ENCODE measurements around the gene DGKA.
"Not testable (repeated sequence)": the region's sequence is repeated elsewhere in the genome, so short reads cannot be mapped to it uniquely, and the experiment has no call there.

Gene DGKA

GRCh38 chr12:55969356-55969755, 38.4 kb downstream of the DGKA start:
- ATAC-seq = no peak

DNA sequence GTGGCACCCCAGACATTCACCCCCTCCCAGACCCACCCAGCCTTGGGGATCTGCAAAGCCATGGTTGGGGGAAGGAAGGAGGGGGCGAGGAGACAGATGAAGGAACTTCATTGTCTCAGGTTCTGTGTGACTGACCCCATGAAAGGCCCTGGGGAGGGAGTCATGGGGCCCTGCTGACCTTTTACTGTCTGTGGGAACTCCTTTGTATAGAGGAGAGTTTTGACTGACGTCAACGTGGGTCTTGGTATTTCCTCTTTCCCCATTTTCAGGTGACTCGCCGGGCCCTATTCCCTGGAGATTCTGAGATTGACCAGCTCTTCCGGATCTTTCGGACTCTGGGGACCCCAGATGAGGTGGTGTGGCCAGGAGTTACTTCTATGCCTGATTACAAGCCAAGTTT, 39.8 kb downstream of the DGKA start:
- ATAC-seq = no peak

DNA sequence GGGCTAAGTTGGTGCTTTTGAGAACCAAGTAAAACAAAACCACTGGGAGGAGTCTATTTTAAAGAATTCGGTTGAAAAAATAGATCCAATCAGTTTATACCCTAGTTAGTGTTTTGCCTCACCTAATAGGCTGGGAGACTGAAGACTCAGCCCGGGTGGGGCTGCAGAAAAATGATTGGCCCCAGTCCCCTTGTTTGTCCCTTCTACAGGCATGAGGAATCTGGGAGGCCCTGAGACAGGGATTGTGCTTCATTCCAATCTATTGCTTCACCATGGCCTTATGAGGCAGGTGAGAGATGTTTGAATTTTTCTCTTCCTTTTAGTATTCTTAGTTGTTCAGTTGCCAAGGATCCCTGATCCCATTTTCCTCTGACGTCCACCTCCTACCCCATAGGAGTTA, 41.1 kb downstream of the DGKA start:
- no peak for ATAC-seq

DNA sequence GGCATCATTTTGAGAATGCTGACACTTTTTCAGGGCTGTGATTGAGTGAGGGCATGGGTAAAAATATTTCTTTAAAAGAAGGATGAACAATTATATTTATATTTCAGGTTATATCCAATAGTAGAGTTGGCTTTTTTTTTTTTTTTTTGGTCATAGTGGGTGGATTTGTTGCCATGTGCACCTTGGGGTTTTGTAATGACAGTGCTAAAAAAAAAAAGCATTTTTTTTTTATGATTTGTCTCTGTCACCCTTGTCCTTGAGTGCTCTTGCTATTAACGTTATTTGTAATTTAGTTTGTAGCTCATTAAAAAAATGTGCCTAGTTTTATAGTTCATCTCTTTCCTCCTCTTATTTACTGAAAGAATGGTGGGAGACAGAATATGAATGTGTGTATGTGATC, 41.5 kb downstream of the DGKA start:
- no peak for ATAC-seq

DNA sequence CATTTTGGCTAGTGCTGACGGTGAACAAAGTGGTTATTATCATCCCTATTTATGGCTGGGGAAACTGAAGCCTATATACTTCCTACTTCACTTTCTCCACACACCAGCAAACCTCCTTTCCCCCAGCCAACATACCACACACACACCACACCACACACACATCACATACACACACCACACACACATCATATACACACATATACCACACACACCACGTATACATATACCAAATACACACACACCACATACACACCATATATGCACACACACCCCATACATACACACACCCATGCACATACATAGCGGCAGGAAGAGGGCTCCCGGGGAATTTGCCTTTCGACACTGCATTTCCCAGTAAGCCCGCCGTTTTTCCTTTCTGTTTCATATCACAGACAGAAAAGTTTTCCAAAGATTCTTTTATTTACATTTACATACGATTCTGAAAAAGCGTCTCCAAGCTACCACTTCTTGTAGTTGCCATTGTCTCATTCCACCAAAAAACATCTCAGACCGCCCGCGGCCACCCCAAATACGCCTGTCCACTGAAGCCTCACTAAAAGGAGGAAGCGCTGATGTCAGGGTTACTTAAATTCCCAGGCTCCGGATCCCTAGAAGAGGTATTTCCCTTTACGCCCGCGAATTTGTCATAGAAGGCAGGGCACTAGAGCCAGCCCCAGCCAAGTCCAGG, 42.1 kb downstream of the DGKA start:
- no peak for ATAC-seq

DNA sequence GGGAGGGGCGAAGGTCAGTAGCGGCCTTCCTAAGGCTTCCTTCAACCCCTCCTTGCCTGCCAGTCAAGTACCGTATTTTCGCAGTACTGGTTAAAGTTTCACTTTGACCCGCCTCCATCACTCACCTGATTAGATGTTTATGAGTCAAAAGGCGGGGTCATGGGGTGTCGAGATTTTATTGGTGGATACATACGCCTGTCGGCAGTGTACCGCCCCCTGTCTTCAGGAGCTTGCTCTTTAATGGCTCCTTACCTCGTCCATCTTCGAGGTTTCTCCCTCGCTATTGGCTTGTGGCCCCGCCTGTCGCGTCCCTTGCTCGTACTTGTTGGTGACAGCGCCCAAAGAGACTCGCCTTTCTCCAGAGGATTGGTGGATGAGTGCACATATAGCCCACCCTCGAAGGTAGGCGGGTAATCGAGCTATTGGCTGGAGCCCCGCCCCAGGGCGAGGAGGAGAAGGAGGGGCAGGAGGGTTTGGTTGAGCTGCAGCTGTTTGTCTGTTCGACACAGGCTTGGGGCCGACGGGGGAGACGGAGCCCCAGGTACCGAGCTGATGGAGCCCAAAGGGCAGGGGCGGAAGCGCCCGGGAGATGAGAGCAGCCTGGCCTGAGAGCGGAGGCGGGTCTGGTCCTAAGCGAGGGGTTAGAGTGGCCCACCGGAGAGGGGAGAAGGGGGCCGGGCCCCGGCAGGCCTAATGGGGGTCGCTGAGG, 42.8 kb downstream of the DGKA start, which contains the start of gene RAB5B:
RAB5B (plus strand) TSS at position 480 of the 709 bp plus-strand sequence. CDS start 12,883 bp downstream, outside the sequence.
- ATAC-seq = peak; percentile 95 to 96

GRCh38 chr12:55974308-55974730, 43.4 kb downstream of the DGKA start:
- ATAC-seq = peak; percentile 9 to 12

DNA sequence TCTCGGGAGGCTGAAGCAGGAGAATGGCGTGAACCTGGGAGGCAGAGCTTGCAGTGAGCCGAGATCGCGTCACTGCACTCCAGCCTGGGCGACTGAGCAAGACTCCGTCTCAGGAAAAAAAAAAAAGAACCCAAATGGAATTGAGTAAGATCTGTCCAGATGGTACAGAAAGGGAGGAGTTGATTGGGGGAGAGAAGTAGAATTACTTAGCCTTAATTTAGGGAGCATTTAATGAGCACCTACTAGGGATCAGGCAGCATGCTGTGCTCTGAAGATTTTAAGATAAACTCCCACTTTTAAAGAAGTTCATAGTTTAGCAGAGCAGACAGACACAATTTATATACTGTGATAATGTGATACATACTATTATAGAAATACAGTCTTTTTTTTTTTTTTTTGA, 47.4 kb downstream of the DGKA start:
- no peak for ATAC-seq

GRCh38 chr12:55979069-55979468, 48.1 kb downstream of the DGKA start:
- no peak for ATAC-seq

DNA sequence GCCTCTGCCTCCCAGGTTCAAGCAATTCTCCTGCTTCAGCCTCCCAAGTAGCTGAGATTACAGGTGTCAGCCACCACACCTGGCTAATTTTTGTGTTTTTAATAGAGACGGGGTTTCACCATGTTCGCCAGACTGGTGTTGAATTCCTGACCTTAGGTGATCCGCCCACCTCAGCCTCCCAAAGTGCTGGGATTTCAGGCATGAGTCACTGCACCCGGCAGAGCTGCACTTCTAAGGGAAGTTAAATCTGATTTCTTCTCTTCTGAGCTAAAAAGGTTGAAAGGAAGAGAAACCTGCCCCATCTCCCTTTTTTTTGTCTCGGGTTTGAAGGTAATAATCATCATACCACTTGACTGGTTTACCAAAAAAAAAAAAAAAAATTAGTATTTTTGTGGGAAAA, 50.9 kb downstream of the DGKA start:
- ATAC-seq = not testable (repeated sequence)

- ATAC-seq = no peak
Observed at GRCh38 chr12:55982319-55982936, 51.5 kb downstream of the DGKA start.

- no peak for ATAC-seq
Observed at GRCh38 chr12:55983232-55983842, 52.4 kb downstream of the DGKA start.

- no peak for ATAC-seq
Observed at GRCh38 chr12:55984861-55985260, 53.9 kb downstream of the DGKA start.

DNA sequence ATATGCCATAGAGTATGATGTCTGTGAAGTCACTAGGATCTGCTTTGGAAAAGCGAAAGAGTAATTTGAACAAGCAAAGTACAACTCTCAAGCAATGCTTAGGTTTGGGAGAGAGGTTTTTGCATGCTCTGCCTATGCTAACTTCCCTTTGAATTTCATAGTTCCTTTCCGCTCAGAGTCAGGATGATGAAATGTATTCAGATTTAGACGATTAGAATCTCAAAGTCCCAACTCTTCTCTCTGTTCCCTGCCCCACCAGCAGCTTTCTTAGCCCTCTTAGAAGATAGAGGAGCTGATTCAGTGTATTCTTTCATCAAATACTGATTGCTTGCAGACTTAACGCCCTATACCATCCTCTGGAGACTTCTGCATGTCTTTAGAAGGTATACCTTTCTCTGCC, 54.4 kb downstream of the DGKA start:
- no peak for ATAC-seq

- not testable (repeated sequence) for ATAC-seq
Observed at GRCh38 chr12:55985976-55986375, 55.0 kb downstream of the DGKA start.

- ATAC-seq = no peak
Observed at GRCh38 chr12:55991110-55991509, 60.1 kb downstream of the DGKA start.

- no peak for ATAC-seq
Observed at GRCh38 chr12:55993230-55993853, 62.4 kb downstream of the DGKA start.

DNA sequence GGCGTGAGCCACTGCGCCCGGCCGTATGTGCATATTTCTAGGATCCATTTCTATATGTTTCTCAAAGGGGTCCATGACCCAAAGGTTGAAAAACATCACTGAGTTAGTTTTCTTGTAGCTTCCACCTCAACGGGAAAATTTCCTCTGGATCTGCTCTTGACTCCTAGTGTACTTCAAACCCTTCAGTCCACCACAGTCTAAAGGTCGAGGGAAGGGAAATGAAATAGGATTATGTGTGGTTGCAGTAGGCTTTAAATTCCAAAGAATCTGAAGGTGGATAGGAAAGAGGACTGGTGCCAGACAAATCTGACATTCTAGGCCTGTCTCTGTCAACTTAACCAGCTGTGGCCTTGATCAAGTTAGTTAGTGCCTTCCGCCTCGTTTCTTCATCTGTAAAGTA, 64.4 kb downstream of the DGKA start:
- no peak for ATAC-seq

DNA sequence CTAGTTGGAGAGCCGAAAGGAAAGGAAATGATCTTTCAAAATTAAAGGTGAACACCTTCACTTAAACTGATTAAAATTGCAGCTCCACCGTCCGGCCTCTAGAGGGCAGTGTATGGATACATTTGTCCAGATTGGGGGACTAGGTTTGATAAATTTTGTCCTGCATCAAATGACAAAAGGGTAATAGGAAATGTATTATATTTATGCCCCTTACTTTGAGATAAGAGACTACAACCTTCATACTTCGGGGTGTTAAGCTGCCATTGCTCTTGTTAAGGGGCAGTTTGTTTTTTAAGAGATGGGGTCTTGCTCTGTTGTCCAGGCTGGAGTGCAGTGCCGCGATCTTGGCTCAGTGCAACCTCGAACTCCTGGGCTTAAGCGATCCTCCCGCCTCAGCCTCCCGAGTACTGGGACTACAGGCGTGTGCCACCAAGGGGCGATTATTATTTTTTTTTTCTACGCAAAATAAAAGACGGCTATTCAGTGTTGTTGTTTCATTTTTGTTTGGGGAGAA, 65.3 kb downstream of the DGKA start:
- ATAC-seq = peak; percentile 62 to 70

DNA sequence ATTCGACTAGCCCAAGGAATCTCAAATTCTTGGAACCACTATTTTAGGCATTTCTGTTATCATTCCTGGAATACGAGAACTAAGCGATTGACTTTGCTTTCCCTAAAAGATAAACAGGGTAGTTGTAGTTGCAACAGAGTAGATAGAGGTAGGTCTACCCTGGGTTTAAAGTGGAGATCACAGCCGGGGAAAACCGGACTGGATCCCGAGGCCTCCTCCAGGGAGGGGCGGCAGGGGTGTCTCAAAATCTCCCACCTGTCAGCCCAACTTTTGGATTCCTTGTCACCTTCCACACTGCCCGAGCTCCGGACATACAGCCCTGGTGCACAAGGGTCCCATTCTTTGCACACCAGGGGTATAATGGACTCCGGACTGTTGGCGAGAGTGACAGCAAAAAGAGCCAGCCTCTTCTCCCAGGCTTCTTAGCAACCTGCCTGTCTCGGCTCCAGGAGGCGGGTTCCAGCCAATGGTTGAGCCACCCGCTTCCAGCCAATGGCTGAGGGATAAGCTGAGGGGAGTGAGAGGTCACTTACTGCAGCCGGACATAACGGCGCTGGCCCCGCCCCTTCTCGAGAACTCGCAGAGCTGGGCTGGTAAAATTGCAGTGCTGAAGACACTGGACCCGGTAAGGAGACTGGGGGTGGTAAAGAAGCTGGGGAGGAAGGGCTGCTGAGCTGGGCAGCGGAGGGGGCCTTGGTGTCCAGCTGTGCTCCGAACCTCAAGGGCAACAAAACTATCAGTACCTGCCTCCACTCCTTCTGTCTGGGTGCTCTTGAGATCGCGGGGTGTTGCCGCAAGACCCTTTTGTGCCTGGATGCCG, 66.0 kb downstream of the DGKA start, which contains the start of gene SUOX:
SUOX (plus strand) TSS at position 562 of the 820 bp plus-strand sequence. CDS start 4,946 bp downstream, outside the sequence.
- ATAC-seq = peak; percentile 78 to 81

DNA sequence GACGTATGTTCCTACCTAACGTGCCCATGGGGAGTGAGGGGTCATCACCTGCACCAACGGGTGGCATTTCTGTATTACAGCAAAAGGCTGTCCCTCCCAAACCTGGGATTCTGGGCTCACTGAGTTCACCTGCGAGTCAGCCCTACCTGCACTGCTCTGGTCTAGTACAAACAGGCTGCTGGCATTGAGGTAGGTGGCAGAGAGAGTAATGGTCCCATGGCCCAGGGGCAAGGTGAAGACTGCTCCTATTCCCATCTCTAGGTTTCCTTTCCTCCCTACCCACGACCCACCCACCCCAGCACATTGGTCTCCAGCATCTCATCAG, 66.5 kb downstream of the DGKA start:
- ATAC-seq = peak in 1 of 2 donors; percentile 22

GRCh38 chr12:55999522-55999921, 68.6 kb downstream of the DGKA start:
- not testable (repeated sequence) for ATAC-seq

Data from activated CD4-positive, CD25-positive, alpha-beta regulatory T cell treated with anti-CD3 and anti-CD28 coated beads, Interleukin-2, amount 50 U/mL, for 24 hours (primary cell).